NCI-H460 (cell line): ENCODE measurements around the gene MSGN1. TPM values are rescaled to one million over a fixed set of nuclear protein-coding genes. Genes with fewer than 3 reads are reported as not detected.
A peak's percentile ranks its signal among the peaks of the same experiment; 100 is the strongest.
"Not testable (repeated sequence)": the region's sequence is repeated elsewhere in the genome, so short reads cannot be mapped to it uniquely, and the experiment has no call there.

Experiments used
- DNase-seq: peaks from one replicate; pipeline ENCODE4 v3.0.0-alpha.2; 2016; ENCODE audit warnings: low read depth; ENCODE audit errors: extremely low read depth
- total RNA-seq: library from RNA; depleted of rRNA; stranded (reverse); fragments of >200 nt; shearing (Covaris generic); gene quantifications from 2 replicates; pipeline ENCODE4 v1.2.3, GENCODE V29; 2014

Gene MSGN1
- total RNA-seq, 1 experiment from 2014 or later: not detected

GRCh38 chr2:17804358-17804757 lies 11.9 kb upstream of the MSGN1 start:
- no peak for DNase-seq

GRCh38 chr2:17805166-17805565 lies 11.1 kb upstream of the MSGN1 start:
- no peak for DNase-seq

DNA sequence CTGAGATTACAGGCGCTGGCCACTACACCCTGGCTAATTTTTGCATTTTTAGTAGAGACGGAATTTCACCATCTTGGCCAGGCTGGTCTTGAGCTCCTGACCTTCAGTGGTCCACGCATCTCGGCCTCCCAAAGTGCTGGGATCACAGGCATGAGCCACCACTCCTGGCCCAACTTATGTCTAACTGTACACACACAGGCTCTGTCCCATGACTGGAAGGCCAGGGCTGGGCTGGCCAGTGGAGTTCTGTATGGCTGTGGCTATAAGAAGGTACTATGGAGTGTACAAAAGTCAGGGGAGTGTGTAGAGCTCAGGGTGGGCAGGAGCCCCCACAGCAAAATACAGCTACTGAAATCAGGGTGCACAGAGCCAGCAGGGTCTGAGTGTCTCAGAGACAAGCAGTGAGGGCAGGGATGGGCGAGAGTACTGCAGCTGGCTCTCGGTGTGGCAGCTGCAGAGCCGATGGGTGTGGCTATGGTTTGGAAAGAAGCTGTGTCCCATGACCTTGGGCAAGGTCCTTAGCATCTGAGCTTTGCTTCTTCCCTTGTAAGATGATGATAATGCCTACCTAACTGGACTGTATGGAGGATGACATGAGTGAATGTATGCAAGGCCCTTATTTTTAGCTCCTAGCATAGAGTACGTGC lies 10.4 kb upstream of the MSGN1 start:
- DNase-seq: no peak

DNA sequence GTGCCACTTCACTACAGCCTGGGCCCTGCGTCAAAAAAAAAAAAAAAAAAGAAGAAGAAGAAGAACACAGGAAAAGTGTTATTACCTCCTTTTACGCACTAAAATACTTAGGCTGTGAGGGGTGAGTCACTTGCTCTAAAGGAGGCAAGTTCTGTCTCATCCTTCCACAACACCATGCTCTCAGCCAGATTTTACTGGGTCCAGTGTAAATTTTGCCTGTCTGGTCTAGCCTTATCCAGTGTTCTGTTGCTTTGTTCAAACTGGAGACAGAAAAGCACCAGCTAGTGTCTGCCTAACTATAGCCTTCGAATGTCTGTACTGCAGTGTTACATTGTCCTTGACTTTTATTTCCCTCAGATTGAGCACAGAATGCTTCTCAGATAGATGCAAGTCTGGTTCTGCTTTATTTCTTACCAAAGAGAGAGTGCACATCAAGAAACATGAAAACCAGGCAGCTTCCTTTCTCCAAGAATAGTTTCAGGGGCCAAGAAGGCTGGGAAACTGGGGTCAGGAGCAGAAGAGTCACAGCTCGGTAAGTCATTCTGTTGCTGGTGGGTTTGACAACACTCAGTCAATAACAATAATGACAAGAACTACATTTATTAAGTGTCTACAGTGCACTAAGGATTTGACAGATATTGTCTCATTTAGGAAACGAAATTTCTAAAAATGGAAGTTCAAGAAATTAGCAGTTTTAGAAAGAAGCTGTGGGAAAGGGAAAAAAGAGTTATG lies 3.1 kb upstream of the MSGN1 start:
- no peak for DNase-seq

DNA sequence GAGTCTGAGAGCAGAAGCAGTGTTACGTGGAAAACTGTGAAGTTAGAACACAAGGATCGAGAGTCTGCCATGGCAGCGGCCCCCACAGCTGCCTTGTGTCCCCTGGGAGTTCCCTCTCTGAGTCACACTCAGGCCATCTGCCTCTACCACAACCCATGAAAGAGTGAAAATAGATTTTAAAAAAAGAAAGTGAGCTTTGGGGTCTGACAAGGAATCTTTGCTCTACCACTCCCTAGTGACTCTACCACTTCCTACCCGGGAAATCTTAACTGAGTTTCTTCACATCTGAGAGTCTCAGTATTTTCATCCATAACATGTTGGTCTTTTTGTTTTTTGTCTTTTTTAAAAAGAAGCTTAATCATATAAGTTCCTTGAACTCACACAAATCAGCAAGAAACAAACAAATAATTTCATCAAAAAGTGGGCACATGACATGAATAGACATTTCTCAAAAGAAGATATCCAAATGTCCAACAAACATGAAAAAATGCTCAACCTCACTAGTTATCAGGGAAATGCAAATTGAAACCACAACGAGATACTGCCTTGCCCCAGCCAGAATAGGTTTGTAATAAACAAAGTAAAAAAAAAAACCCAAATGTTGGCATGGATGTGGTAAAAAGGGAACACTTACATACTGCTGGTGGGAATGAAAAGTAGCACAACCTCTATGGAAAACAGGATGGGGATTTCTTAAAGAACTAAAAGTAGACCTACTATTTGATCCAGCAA lies 2.4 kb upstream of the MSGN1 start:
- DNase-seq: no peak

DNA sequence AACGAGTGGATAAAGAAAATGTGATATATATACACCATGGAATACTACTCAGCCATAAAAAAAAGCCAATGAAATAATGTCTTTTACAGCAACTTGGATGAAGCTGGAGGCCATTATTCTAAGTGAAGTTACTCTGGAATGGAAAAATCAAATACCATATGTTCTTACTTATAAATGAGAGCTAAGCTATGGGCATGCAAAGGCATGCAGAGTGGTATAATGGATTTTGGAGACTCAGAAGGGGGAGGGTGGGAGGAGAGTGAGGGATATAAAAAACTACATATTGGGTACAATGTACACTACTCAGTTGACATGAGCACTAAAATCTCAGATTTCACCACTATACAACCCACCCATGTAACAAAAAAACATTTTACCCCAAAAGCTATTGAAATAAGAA lies 1.7 kb upstream of the MSGN1 start:
- no peak for DNase-seq

- DNase-seq: no peak
Measured at GRCh38 chr2:17815468-17816184, 634 bp upstream of the MSGN1 start.

DNA sequence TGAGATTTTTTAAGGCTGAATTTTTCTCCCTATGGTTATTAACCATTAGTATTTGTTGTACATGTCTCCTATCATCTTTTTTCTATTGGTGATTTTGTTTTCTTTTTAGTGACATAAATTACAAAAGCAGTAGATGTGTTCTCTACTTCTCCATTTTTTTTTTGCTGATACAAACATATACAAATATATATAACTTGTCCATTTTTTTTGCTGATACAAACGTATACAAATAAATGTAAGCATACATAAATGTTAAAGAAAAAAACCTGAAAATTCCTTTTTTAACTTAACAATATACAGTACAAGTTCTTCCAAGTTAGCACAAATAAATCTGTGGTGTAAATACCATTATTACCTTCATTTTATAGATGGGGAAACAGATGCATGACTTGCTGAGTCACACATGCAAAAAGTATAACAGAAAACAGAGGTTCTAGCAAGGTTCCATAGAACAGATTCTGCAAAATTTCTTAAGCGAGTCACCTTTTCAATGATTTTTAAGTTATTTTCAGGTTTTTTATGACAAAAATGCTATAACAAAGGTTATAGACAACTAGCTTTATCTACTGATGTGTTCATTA lies 2.1 kb downstream of the MSGN1 start:
- no peak for DNase-seq

DNA sequence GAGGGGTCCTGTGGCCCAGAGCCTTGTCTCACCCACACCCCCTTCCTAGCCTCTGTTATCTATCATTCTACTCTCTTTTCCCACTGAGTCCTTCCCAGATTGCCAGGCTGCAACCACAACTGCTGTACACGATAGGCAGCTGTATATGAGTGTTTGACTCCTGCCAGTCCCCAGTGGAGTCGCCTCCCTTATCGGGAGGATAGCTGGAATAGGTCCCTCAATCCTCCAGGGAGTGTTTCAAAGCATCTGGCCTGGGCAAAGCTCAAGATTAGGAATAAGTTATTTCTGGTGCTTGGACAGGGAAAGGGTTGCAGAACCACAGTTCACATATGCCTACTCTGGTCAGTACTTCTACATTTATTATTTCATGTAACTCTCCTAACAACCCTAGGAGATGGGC lies 4.8 kb downstream of the MSGN1 start:
- DNase-seq: no peak

DNA sequence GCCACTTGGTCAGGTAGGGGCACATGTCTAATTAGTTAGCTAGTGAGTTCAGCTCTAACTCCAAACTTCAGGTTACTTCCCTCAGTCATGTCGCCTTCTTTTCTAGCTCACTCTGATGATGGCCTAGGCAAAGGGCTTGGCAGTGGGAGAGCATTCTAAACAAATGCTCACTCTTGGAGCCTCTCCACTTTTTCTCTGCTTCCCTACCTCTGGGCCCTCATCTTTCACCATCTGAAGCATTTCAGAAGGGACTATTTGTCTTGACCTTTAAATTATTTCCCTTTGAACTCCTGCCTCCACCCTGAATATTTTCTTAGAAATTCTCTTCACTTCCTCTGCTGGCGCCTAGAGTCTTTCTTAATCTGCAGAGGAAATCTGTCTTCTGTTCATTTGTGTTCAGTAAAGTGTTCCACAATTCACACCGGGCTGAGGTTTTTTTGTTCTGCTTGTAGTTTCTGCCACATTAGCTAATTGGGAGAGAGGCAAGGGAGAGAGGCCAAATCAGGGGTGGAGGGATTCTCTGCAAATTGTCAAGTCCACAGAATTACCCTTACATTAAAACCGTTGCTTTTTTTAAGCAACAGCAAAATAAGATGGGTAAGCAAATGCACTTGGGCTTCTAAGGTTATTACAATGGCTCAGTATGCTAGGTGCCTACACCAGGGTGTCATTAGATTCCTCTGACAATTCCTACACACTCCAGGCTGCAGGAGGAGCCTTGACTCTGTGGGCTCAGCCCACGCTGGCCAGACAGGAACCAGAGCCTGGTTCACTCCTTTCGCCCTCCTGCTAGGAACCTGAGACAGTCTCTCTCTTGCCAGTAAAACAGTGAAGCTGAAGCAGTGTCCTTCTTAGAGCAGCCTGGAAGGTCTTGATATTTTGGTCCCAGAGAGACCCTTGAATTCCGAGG lies 5.5 kb downstream of the MSGN1 start:
- no peak for DNase-seq

GRCh38 chr2:17822445-17823117 lies 6.3 kb downstream of the MSGN1 start:
- no peak for DNase-seq

- not testable (repeated sequence) for DNase-seq
Measured at GRCh38 chr2:17823646-17824045, 7.4 kb downstream of the MSGN1 start.

- no peak for DNase-seq
Measured at GRCh38 chr2:17827316-17827715, 11.1 kb downstream of the MSGN1 start.

- no peak for DNase-seq
Measured at GRCh38 chr2:17827785-17828184, 11.5 kb downstream of the MSGN1 start.

DNA sequence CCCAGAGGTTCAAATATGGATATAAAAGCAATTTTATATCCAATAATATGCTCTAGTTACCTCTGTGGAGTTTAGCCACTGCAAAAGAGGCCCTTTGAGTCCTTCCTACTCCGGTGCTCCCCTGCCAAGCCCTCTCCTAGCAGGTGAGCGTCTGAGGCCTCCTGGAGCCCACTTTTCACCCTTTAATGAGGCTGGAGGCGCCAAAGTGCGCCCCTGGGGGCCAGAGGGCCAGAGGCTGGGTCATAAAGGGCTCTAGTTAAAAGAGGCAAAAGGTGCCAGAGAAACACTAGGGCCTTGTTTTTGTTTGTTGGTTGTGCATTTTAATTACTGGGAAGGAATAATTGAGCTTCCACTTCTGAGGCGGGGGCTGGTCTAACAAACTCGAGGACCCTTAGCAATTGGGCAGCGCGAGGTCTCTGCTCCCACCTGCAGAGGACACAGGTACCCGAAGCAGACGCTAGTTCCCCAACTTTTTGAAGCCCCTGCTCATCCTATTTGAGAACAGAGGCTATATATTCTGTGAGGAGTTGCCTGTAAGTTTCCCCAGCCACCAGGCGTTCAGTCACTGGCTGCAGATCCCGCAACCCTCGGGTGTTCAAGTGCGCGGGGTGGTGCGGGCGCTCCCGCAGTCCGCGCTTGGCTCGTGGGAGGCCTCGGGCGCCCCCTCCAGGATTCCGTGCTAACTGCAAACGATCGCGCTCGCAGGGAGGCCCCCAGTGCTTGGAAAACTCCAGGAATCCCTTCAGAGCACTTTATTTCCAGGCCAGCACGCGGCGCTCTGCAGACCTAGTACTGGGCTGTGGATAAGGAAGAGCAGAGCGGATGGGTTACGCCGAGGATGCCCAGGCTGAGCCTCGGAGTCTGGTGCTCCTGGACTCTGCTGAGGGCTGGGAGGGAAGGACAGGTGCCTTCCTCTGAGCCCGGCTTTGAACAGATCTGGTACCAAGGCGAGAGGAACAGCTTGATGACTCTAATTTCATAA lies 14.1 kb downstream of the MSGN1 start:
- DNase-seq: peak; percentile 78

DNA sequence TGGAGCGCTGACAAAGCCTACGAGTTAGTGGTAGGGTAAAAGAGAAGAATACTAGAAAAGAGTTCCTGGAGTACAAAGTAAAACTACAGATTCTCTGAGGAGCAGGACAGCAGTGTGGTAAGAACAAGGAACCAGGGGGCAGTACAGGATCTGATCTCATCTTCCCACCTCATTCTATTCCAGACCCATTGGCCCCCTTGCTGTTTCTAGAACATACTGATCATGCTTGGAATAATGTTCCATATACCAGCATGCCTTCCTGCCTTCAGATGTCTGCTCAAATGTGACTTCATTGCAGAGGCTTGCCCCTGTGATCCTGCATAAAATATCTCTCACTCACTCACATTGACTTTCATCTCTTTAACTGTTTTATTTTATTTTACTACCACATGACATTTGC lies 19.3 kb downstream of the MSGN1 start:
- DNase-seq: no peak

DNA sequence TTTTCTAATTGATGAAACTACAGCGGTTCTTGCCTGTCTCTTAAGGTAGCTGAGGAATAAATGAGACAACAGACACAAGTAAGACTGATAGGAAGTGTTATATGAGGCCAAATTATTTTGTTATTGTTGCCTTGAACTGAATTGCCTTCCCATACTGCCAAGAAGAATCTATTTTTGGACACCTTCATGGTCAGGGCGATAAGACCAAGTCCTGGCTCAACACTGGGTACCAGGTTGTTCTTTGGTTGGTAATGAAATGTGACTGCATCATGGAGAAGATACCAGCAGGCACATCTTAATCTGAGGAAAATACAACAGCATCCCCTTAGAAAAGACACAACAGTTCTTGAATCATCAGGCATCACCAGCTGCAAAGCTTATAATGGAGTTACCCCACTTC lies 23.7 kb downstream of the MSGN1 start:
- DNase-seq: no peak

- no peak for DNase-seq
Measured at GRCh38 chr2:17843457-17843856, 27.2 kb downstream of the MSGN1 start.
